H1 (cell line): Measurements from ENCODE around the gene WDFY1. TPM values are rescaled to one million over a fixed set of nuclear protein-coding genes. Genes with fewer than 3 reads are reported as not detected.

Experiments used
- ATF3 ChIP-seq: IDR thresholded peaks from 2 replicates; pipeline ENCODE4 v1.6.1; 2011; ENCODE audit warnings: low read depth, mild to moderate bottlenecking, low read length; ENCODE audit not compliant: insufficient read depth
- polyA plus RNA-seq, 7 experiments: library from polyadenylated mRNA; depleted of rRNA in 3 of 7; stranded (reverse) in 5 of 7; unstranded in 2 of 7; fragments of >200 nt in 5 of 7; fragments of 200-250 nt in 2 of 7; gene quantifications; 1 replicate in 5 of 7; 2 replicates in 1 of 7; 4 replicates in 1 of 7; pipeline versions ENCODE4 v1.2.1 to v1.2.3, GENCODE V29; 2011 to 2013; ENCODE audit warnings: missing spikeins in 2 of 7, mixed read lengths in 2 of 7
- total RNA-seq: library from RNA; stranded (reverse); fragmentation: NEBNext Ultra II Directional; extraction: Animal tissue kit (Norgen Biotek cat#: 25700); gene quantifications from 2 replicates; pipeline ENCODE4 v1.2.1, GENCODE V29; 2021

WDFY1 gene
- total and polyA plus RNA-seq, 2 of the 8 experiments (the other 6 are each of a cell fraction or from before 2014, with no cell fraction given) = 68.4 to 94.7 TPM

- no peak for TF ChIP-seq ATF3
Observed at GRCh38 chr2:223935459-223936125, 9.5 kb downstream of the WDFY1 start (continued).
